GM18507 (cell line): ENCODE results near the gene C4orf46.
"Not testable (repeated sequence)": the region's sequence is repeated elsewhere in the genome, so short reads cannot be mapped to it uniquely, and the experiment has no call there.

ENCODE experiments used
- DNase-seq: peaks from one replicate; pipeline ENCODE4 v3.0.0; 2011; ENCODE audit warnings: low read depth; ENCODE audit not compliant: insufficient read length; ENCODE audit errors: extremely low spot score
- FAIRE-seq: peaks from 2 replicates; lab custom pipeline; 2011; peaks lifted over from hg19 to GRCh38; lab: Jason Lieb, UNC

C4orf46 gene

DNA sequence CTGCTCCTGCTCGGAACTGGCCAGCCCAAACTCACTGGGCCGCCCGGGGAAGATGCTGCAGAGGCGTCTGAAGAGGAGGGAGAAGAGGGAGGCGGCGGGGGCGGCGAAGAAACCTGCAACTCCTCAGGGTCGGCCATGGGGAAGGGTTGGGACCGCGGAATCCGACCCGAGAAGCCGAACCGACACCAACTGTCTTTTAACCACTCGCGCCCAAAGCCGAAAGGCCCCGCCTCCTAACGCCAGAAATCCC, at the start of gene C4orf46:
TSS of gene C4orf46 (minus strand) at position 223 of the 250 bp plus-strand sequence. CDS start at position 137, 86 bp downstream.
- FAIRE-seq: no peak
- no peak for DNase-seq

DNA sequence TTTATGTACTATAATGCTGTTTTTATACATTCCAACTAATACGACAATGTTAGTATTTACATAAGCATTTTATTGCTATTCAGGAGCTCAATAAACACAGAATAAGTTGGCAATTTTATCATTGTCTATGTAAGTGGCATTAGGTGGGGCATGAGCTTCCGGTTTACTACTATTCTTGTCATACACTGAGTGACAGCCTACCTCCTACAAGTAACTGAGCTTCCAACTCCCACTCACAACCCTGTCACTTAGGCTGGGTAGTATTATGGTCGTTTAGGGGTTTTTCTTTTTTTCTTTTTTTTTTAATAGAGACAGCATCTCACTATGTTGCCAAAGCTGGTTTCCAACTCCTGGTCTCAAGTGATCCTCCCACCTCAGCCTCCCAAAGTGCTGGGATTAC, 44.1 kb upstream of the C4orf46 start:
- no peak for FAIRE-seq
- no peak for DNase-seq

DNA sequence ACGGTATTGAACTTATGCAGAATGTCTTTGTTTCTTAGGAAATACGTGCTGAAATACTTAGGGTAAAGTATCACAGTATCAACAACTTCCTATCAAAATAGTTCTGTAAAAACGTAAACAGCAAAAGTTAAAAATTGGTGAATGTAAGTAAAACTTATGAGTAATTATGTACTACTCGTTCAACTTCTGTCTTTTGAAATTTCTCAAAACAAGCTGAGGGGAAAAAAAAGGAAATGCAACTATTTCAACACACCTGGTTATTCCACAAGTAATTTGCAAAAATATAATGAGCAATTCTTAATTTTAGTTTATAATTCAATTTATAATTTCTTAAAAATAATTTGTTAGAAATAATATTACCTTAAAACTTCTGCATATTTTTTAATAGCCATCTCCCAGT, 43.2 kb upstream of the C4orf46 start:
- DNase-seq (no peak), FAIRE-seq (no peak)

DNA sequence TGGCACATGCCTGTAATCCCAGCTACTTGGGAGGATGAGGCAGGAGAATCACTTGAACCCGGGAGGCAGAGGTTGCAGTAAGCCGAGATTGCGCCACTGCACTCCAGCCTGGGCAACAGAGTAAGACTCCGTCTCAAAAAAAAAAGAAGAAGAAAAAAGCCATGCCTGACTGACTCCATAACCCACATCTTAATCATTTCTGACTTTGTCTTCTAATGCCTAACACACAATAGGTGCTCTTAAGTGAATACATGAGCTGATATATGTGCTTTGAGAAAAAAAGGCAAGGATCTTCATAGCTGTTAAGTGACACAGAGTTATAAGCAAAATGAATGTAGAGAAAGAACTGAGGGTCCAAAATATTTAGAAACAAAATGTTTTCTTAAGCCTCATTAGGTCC, 40.9 kb upstream of the C4orf46 start:
- not testable (repeated sequence) for FAIRE-seq

DNA sequence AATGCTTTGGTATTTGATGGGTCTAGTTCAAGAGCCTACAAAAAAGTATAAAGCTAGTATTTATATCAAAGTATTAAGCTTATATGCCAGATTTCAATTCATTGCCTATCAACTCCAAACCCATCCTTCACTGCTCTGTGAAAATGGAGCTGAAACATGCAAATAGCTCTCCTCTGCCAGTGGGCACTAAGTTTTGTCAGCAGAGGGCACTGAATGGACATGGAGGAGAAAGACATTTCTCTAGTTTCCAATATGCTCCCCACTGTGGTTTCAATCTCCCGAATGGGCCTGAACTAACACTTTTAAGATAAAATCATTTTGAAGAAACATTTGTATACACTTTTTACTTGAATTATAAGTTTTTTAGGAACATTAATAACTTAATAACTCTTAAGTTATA, 39.1 kb upstream of the C4orf46 start:
- FAIRE-seq: no peak
- no peak for DNase-seq

More for the DNA sequence above, 40.9 kb upstream of the C4orf46 start:
- DNase-seq: not testable (repeated sequence)

DNA sequence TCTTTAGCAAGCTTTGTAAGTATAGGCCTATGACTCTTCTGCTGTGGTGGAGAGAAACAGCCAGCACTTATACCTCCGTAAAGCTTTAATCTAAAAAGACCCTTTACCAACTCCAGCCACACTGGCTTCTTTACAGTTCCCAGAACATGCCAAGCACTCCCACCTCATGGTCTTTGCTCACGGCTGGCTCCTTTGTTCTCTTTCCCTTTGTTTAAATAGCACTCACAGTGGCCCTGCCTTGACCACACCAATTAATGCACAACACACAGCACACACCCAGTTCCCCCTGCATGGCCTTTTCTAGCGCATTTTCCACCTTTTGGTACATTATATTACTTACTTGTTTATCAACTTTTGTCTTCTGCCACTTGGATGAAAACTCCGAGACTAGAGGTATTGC, 32.6 kb upstream of the C4orf46 start:
- FAIRE-seq (no peak), DNase-seq (no peak)

DNA sequence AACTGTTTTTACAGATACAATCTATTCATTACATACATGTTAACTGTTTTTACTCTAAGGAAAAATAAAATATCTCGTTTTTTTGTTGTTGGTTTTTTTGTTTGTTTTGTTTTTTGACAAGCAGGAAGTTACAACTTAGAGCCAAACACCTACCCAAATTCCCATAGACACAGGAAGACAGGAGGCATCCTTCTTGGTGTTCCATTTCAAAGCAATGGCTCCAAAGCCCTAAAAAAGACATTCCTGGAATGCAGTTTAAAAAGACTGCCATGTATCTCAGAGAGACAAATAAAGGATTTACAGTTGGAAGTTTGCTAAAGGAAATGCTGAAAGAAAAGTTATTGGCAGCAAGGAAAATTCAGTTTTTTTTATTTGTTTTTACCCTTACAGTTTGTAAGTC, 17.1 kb upstream of the C4orf46 start:
- no peak for FAIRE-seq
- DNase-seq: no peak

DNA sequence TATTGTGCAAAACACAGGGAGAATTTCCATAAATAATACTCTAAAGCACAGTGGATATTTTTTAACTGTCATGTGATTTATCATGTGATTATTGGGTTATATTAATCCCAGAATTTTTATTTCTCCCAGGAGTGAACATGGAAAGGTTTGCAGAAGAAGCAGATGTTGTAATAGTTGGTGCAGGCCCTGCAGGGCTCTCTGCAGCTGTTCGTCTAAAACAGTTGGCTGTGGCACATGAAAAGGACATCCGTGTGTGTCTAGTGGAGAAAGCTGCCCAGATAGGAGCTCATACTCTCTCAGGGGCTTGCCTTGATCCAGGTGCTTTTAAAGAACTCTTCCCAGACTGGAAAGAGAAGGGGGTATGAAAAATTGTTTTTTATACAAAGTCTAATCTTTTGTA, 10.4 kb upstream of the C4orf46 start:
- FAIRE-seq (no peak), DNase-seq (no peak)

DNA sequence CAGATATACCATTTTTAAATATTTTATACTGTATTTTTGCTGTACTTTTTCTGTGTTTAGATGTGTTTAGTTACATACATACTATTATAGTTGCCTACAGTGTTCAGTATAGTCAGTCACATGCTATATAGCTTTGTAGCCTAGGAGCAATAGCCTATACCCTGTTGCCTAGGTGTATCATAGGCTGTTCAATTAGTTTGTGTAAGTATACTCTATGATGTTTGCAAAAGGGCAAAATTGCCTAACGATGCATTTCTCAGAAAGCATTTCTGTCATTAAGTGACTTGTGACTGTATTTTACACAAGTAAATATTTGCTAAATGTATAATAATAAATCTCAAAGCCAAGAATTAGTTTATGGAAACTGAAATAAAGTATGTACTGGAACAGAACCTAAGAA, 9.9 kb upstream of the C4orf46 start:
- FAIRE-seq: no peak
- DNase-seq: no peak

DNA sequence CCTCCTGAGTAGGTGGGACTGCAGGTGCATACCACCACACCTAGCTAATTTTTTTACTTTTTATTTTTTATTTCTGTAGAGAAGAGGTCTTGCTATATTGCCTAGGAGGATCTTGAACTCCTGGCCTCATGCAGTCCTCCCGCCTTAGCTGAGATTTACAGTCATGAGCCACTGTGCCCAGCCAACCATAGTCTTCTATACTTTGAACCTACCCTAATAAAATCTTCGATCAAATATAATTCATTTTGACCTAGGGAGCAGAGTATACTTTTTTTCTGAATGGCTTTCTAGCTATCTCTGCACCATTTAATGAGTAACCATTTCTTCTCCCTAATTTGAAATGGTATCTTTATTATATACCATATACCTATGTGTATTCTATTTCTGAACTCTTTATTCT, 7.1 kb upstream of the C4orf46 start:
- FAIRE-seq: no peak
- DNase-seq: no peak

DNA sequence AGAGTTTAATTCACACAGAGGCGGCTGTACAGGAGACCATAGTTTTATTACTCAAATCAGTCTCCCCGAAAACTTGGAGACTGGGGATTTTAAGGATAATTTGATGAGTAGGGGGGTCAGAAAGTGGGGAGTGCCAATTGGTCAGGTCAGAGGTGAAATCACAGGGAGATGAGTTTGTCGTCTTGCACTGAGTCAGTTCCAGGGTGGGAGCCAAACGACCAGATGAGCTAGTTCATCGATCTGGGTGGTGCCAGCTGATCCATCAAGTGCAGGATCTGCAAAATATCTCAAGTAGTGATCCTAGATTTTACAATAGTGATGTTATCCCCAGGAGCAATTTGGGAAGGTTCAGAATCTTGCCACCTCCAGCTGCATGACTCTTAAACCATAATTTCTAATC, 4.4 kb upstream of the C4orf46 start:
- no peak for DNase-seq
- FAIRE-seq: no peak

DNA sequence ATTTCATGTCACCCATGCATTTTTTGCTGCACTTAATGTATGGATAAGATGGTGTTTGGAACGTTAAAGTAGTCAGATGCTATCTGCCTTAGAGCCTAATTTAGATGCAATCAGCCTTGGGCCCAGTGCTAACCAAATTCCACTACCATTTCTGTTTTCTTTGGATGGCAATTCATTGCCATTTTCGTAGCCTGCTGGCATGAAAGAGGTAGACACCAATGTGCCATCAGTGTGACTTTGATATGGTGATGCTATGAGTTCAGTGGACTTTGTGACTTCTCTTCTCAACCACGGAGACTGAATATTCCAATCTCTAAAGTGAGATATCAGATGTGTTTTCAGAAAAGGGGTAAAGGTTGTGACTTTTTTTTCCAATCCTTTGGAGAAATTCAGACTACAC, 1.9 kb upstream of the C4orf46 start:
- DNase-seq (no peak), FAIRE-seq (no peak)

DNA sequence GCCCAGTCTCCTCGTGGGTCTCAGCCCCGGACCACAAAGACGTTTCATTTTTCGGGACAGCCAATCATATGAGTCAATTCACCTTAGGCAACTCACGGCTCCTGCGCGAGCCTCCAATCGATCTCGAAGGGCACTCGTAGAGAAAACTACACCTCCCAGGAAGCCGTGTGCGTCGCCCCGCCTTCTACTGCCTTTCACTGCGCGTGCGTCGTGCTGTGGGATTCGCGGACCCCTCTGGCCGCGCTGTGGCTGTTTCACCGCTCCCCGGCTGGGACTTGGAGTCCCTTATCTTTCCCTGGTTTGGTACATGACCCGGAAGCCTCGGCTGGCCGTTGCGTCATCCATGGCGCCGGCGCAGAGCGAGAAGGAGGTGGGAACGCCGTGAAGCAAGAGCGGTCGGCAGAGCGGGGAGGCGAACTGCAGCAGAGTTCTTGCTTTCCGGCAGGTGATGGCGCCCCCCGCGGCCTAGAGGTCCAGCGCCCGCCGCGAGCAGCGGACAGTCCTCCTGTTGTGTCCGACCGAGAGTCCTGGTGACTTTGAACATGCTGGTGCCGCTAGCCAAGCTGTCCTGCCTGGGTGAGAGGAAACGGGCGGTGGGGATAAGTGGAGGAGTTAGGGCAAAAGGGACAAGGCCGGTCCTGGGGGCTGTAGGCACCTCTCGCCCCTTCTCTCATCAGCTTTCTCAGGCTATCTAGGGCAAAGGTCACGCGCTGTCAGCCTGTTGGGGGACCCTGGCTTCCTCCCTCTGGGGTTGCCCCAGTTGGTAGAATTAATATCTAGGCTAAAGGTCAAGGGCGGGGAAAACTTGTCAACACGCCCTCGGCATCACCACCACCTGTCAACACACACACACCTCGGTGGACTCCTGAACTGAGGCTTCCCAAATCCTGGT, 474 bp upstream of the C4orf46 start, which contains the start of gene ETFDH:
TSS of gene ETFDH (plus strand) at position 382 of the 892 bp plus-strand sequence. CDS start at position 543, 161 bp downstream.
- DNase-seq: peak; percentile 91
- peak; percentile 99 for FAIRE-seq

DNA sequence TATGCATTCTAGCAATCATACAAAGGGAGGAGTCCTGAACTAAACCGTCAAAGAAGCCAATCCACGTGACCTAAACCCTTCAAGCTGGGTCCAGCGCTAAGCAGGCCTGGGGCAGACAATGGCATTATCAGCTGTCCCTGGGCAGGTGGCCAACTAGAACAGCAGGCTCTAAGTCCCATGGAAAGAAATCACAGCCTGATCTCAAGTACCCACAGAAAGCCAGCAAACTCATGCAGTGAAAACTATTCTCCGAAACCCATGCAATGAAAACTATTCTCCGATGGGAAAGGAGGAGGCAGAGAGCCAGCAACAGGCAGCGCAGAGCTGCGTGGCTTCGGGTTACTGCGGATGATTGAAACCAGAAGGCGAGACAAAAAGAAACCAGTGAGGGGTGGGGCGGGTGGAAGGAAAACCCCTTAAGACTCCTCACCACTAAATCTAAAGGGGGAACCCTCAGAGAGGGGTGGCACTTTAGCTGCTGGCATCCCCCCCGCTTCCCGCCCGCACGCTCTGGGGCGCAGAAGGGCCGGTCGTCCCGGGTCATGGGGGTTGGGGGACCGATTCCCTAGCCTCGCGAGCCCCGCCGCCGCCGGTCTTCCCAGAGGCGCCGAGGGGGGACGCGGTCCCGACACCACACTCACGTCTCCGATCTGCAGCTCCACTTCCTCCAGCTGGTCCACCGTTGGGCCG, 567 bp downstream of the C4orf46 start:
- FAIRE-seq (peak; percentile 76), DNase-seq (peak; percentile 15)

DNA sequence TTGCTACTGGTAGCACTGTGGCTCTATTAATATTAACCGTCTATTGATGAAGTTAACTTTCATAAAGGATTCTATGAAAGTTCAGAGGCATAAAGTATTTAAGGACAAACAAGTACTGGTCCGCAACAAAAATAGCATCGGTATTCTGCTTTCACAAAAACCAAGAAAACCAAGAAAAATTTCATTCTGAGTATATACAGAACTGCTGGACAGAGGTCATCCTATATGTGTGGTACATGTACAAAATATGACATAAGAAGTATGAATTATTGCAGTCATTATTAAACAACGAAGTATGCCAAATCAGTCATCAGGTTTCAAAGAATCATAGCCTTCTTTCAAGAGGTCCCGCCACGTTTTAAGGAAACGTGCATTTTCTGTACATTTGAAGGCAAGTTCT, 2.4 kb downstream of the C4orf46 start:
- no peak for DNase-seq
- FAIRE-seq: no peak

DNA sequence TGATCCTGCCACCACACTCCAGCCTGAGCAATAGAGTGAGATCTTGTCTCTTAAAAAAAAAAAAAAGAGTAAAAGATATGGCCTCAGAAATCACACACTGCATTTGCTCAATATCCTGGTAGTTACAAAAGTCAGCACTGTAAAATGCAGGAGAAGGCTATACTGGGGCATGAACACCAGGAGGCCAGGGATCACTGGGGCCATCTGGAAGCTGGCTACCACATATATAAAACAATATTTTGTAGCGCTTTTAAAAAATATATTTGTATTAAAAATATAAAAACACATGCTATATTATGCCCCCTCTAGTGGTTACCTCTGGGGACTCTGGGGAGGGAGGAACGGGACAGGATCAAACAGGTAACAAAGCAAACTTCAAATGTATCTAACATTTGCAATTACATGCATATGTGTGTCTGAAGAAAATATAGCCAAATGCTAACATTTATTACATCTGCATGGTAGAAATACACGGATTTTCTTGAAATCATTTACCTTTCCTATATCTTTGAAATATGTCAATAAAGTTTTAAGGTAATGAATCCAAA, 4.0 kb downstream of the C4orf46 start:
- DNase-seq (no peak), FAIRE-seq (no peak)

DNA sequence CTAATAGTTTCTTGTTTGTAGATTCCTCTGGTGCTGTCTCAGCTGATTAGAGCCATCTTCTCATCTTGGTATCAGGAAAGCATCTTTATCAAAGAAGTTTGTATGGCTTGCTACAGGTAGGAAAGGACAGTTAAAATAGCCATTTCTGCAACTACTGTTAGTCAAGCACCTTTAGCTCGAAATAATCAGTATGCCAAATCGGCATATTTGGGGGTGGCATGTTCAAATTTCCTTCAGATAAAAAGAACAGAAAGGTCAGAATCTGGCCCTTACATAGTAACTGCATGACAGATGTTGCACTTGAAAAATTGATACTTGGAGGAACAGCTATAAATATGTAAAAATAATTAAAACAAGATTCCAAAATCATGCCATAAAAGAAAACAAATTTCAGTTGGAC, 4.8 kb downstream of the C4orf46 start:
- FAIRE-seq: no peak

DNA sequence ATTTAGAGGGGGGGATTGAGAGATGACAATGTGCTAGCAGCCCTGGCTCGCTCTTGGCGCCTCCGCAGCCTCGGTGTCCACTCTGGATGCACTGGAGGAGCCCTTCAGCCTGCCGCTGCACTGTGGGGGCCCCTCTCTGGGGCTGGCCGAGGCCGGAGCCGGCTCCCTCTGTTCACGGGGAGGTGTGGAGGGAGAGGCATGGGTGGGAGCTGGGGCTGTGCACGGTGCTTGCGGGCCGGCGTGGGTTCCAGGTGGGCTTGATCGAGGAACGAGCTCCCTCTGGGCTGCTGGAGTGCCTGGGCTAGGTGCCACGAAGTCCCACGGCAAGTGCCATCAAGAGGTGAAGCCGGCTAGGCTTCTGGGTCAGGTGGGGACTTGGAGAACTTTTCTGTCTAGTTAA, 6.9 kb downstream of the C4orf46 start:
- DNase-seq (no peak), FAIRE-seq (no peak)

More for the DNA sequence above, 4.8 kb downstream of the C4orf46 start:
- DNase-seq: no peak

DNA sequence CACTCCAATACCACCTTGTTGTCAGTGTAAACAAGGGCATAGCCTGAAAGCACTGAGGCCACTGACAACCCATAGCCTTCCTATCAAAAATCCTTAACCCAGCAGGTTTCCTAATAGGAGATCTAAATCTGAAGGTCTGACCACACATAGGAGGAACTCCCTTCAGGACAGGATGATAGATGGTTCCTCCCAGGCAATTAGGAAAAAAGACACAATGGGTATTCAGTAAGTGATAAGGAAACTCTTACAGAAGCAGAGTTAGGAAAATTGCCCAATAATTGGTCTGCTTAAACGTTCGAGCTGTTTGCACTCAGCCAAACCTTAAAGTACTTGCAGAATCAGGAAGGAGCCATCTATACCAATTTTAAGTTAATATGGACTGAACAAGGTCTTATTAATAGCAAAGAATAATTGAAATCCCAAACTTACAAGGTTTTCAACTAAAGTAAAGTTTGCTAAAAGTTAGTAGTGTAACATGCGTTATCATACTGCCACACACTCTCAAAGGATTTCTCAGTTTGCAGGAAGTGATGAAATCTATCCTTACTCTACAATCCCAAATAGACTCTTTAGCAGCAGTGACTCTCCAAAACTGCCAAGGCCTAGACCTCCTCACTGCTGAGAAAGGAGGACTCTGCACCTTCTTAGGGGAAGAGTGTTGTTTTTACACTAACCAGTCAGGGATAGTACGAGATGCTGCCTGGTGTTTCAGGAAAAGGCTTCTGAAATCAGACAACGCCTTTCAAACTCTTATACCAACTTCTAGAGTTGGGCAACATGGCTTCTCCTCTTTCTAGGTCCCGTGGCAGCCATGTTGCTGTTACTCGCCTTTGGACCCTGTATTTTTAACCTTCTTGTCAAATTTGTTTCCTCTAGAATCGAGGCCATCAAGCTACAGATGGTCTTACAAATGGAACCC, 7.7 kb downstream of the C4orf46 start:
- FAIRE-seq, DNase-seq: not testable (repeated sequence)

DNA sequence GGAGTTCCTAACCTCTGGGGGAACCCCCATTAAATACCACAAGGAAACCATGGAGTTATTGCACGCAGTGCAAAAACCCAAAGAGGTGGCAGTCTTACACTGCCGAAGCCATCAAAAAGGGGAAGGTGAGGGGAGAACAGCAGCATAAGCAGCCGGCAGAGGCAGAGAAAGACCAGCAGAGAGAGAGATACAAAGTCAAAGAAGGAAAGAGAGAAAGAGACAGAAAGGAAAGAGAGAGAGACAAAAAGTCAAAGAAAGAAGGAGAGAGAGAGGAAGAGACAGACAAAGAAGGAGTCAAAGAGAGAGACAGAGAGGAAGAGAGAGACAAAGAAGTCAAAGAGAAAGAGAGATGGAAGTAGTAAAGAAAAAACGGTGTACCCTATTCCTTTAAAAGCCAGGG, 8.4 kb downstream of the C4orf46 start:
- not testable (repeated sequence) for DNase-seq, FAIRE-seq
